Progenitor cell of endocrine pancreas (in vitro differentiated cells): ENCODE measurements around the gene CCDC175. TPM values are rescaled to one million over a fixed set of nuclear protein-coding genes. Genes with fewer than 3 reads are reported as not detected.

Source experiments
- DNase-seq: peaks from one replicate; pipeline ENCODE4 v3.0.0; 2021; ENCODE audit warnings: low spot score; ENCODE audit not compliant: unreplicated experiment
- H3K27ac Mint-ChIP-seq: 2 replicates; pipeline ENCODE4 v1.8.0; 2021; ENCODE audit warnings: mild to moderate bottlenecking, moderate library complexity, mixed read lengths
- H3K27me3 Mint-ChIP-seq: 2 replicates; pipeline ENCODE4 v1.8.0; 2021; ENCODE audit warnings: mixed read lengths
- H3K36me3 Mint-ChIP-seq: 2 replicates; pipeline ENCODE4 v1.8.0; 2022; ENCODE audit warnings: mixed read lengths; ENCODE audit not compliant: insufficient read depth
- H3K4me1 Mint-ChIP-seq: 2 replicates; pipeline ENCODE4 v1.8.0; 2021; ENCODE audit warnings: low read depth, mixed read lengths
- H3K4me3 Mint-ChIP-seq: 2 replicates; pipeline ENCODE4 v1.8.0; 2021; ENCODE audit warnings: low read depth, mild to moderate bottlenecking, moderate library complexity, mixed read lengths
- H3K9me3 Mint-ChIP-seq: 2 replicates; pipeline ENCODE4 v1.8.0; 2021; ENCODE audit warnings: low read depth, mixed read lengths
- total RNA-seq: library from RNA; stranded (reverse); gene quantifications from 2 replicates; pipeline ENCODE4 v1.2.1, GENCODE V29; 2021
- TF ChIP-seq, protein P1 (sequence below): fragments of 200-600 bp; sonication (generic); IDR thresholded peaks from one replicate; pipeline ENCODE4 v1.5.0; 2021; ENCODE audit warnings: antibody characterized with exemption, mild to moderate bottlenecking; ENCODE audit not compliant: unreplicated experiment

CCDC175 gene
- total RNA-seq, 1 donor from 2014 or later = 0.26 TPM

DNA sequence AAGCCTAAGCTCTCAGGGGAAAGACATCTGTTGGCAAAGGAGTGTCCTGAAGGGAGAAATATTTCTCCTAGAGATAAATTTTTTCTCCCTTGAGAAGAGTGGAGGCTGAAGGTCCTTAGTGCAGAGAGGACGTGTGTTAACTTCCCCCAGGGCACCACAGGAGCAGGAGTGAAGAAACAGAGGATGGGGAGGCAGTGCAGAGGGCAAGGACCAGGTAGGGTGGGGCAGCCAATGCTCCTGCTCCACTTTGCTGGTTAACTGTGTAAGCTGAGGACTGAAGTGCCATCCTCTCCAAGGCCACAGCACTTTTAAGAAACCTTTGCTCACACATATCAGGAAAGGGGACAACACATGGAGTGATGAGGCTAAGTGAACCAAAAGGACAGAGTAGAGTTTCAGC, 96.4 kb downstream of the CCDC175 start:
- no peak overlapping the region for H3K4me3 Mint-ChIP-seq
- peaks cover 23% of the 10 kb centered on the region for H3K4me1 Mint-ChIP-seq
- no peak overlapping the region for H3K27ac Mint-ChIP-seq
- TF ChIP-seq, protein P1, sequence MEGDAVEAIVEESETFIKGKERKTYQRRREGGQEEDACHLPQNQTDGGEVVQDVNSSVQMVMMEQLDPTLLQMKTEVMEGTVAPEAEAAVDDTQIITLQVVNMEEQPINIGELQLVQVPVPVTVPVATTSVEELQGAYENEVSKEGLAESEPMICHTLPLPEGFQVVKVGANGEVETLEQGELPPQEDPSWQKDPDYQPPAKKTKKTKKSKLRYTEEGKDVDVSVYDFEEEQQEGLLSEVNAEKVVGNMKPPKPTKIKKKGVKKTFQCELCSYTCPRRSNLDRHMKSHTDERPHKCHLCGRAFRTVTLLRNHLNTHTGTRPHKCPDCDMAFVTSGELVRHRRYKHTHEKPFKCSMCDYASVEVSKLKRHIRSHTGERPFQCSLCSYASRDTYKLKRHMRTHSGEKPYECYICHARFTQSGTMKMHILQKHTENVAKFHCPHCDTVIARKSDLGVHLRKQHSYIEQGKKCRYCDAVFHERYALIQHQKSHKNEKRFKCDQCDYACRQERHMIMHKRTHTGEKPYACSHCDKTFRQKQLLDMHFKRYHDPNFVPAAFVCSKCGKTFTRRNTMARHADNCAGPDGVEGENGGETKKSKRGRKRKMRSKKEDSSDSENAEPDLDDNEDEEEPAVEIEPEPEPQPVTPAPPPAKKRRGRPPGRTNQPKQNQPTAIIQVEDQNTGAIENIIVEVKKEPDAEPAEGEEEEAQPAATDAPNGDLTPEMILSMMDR = no peak
- H3K36me3 Mint-ChIP-seq = no peaks in the 10 kb centered on the region
- no peaks in the 10 kb centered on the region for H3K27me3 Mint-ChIP-seq
- no peak for DNase-seq
- H3K9me3 Mint-ChIP-seq = no peaks in the 10 kb centered on the region

DNA sequence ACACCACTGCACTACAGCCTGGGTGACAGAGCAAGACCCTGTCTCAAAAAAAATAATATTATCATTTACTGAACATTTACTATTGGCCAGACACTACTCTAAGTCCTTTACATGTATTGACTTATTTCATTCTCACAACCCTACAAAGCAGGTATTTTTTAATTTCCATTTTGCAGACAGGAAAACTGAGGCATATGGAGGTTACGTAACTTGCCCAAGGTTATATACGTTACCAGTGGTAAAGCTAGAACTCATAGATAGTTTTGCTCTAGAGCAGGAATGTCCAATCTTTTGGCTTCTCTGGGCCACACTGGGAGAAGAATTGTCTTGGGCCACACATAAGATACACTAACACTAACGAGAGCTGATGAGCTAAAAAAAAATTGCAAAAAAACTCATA, 98.1 kb downstream of the CCDC175 start:
- no peak overlapping the region for H3K27ac Mint-ChIP-seq
- H3K4me1 Mint-ChIP-seq = peaks cover 22% of the 10 kb centered on the region
- TF ChIP-seq, protein P1 = no peak

DNA sequence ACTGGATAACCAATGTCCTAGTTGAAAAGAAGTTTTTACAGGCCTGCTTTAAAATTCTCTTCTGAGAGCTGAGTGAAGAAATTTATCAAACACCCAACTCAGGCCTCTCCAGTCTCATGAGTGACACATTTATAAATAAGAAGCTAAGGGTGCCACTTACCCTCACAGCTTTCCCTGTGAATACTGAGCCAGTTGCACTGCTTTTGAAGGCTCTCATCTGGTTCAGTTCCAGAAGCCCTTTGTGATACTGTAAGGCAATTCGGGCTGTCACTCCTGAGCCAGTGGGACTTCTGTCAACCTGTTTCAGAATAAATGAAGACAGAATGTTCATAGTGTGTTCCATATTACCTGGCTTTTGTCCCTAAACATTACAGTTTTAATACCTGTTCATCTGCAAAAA, 100.9 kb downstream of the CCDC175 start:
- Mint-ChIP-seq H3K4me3 (no peak overlapping the region), H3K9me3 (no peaks in the 10 kb centered on the region), H3K36me3 (no peaks in the 10 kb centered on the region), H3K27me3 (no peaks in the 10 kb centered on the region), H3K27ac (no peak overlapping the region), H3K4me1 (peaks cover 6% of the 10 kb centered on the region)
- no peak for DNase-seq
- TF ChIP-seq, protein P1 = no peak

More for the DNA sequence above, 98.1 kb downstream of the CCDC175 start:
- Mint-ChIP-seq H3K9me3 (no peaks in the 10 kb centered on the region), H3K36me3 (no peaks in the 10 kb centered on the region), H3K27me3 (no peaks in the 10 kb centered on the region), H3K4me3 (no peak overlapping the region)
- no peak for DNase-seq

GRCh38 chr14:59474172-59474571, 102.4 kb downstream of the CCDC175 start:
- H3K4me3 Mint-ChIP-seq = no peak overlapping the region
- peak overlapping the region; percentile 81 for H3K27ac Mint-ChIP-seq
- DNase-seq = no peak
- H3K4me1 Mint-ChIP-seq = no peaks in the 10 kb centered on the region
- H3K9me3 Mint-ChIP-seq = no peaks in the 10 kb centered on the region
- TF ChIP-seq, protein P1 = no peak
- H3K36me3 Mint-ChIP-seq = no peaks in the 10 kb centered on the region
- H3K27me3 Mint-ChIP-seq = no peaks in the 10 kb centered on the region

DNA sequence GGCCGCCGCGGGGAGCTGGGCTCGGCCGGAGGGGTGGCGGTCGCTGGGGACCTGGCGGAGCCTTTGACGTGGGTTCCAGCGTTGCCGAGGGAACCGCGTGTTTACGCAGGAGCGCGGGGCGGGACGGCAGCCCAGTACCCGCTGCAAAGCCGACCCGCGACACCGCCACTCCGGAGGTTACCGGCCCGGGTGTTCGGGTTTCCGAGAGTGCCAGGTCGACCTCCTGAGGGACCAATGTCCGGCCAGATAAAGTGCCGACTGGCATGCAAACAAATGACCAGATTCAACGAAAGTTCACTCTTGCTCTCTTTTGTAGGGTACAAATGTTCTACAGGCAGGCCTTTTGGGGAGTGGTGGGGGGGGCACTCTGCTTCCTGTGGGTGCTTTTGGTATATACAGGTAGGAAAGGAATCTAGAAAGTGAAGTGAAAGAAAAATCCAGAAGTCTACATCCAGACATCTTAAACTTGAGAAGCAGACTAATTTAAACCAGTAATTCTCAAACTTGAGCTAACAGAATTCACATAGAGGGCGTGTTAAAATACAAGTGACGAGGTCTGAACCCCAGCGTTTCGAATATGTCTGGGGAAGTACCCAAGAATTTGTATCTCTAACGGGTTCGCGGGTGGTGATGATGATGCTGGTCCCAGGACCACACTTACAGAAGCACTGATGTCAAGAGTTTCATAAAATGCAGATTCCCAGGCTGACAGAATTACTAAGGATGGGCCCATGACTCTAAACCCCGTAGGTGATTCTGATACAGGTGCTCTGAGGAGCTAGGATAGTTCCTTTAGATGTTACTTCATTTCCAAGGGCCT, 111.1 kb downstream of the CCDC175 start, which contains the start of gene GPR135:
Gene GPR135 (minus strand): TSS at position 65 of the 820 bp plus-strand sequence. CDS start 154 bp downstream, outside the sequence.
- no peaks in the 10 kb centered on the region for H3K9me3 Mint-ChIP-seq
- no peak for DNase-seq
- H3K4me1 Mint-ChIP-seq = peaks cover 4% of the 10 kb centered on the region
- peak within 1 kb of the TSS; percentile 75 for H3K27ac Mint-ChIP-seq
- TF ChIP-seq, protein P1 = no peak
- H3K36me3 Mint-ChIP-seq = peaks cover 7% of the 10 kb centered on the region
- peak within 1 kb of the TSS; percentile 78 for H3K4me3 Mint-ChIP-seq
- peaks cover 22% of the 10 kb centered on the region for H3K27me3 Mint-ChIP-seq
